Endothelial cell of umbilical vein (primary cell): Measurements from ENCODE around the gene PUDP. TPM values are rescaled to one million over a fixed set of nuclear protein-coding genes. Genes with fewer than 3 reads are reported as not detected.

Source experiments
- BruUV-seq: library from RNA; stranded (reverse); fragments of 400-500 nt; replicated peaks from 2 replicates; lab custom pipeline; 2021; lab: Mats Ljungman, UMichigan
- CTCF ChIA-PET: fragments of 300-600, 350-600 bp; sonication (Branson Sonifier 250); formaldehyde crosslinking; loops from one replicate; lab custom pipeline; 2021; ENCODE audit warnings: antibody characterized with exemption, inconsistent platforms; lab: Charles Lee
- POLR2A ChIA-PET: fragments of 300-600, 350-600 bp; sonication (Branson Sonifier 250); formaldehyde crosslinking; loops from one replicate; lab custom pipeline; 2021; ENCODE audit warnings: antibody characterized with exemption, inconsistent platforms; lab: Charles Lee
- DNase-seq: peaks from one replicate; pipeline ENCODE4 v3.0.0-alpha.2; 2011; ENCODE audit warnings: low read depth, low spot score
- FAIRE-seq: peaks from 2 replicates; lab custom pipeline; 2011; peaks lifted over from hg19 to GRCh38; lab: Jason Lieb, UNC
- H2AFZ ChIP-seq: 2 replicates; pipeline ENCODE4 v1.6.0; 2012; ENCODE audit warnings: low read depth, low read length, control low read depth, inconsistent platforms
- H3K27ac ChIP-seq: 2 replicates; pipeline ENCODE4 v1.5.1; 2011; ENCODE audit warnings: low read depth, mild to moderate bottlenecking, control low read depth, low read length, moderate library complexity; ENCODE audit not compliant: insufficient read depth
- H3K27me3 ChIP-seq, 2 experiments: 2 replicates each; pipeline versions ENCODE4 v1.6.0 to v1.6.1; 2011; ENCODE audit warnings: low read length in 2 of 2, mixed read lengths in 1 of 2; ENCODE audit not compliant: control insufficient read depth in 2 of 2, insufficient read depth in 2 of 2
- H3K36me3 ChIP-seq, 2 experiments: 2 replicates in 1 of 2; 3 replicates in 1 of 2; pipeline ENCODE4 v1.5.1; 2011; ENCODE audit warnings: low read length in 2 of 2, mild to moderate bottlenecking in 1 of 2, moderate library complexity in 1 of 2; ENCODE audit not compliant: control insufficient read depth in 2 of 2, insufficient read depth in 2 of 2; ENCODE audit errors: extremely low read depth in 1 of 2
- H3K4me1 ChIP-seq: 3 replicates; pipeline ENCODE4 v1.5.1; 2011; ENCODE audit warnings: mild to moderate bottlenecking, low read length; ENCODE audit not compliant: control insufficient read depth, insufficient read depth; ENCODE audit errors: extremely low read depth
- H3K4me2 ChIP-seq: 2 replicates; pipeline ENCODE4 v1.6.1; 2011; ENCODE audit warnings: low read length, control low read depth, mixed read lengths; ENCODE audit not compliant: insufficient read depth
- H3K4me3 ChIP-seq, 3 experiments: fragments of 200-600 bp in 1 of 3; sonication (generic), shearing (Covaris generic) in 1 of 3; replicated peaks in 1 of 3; 2 replicates each; pipeline ENCODE4 v1.5.1; 2011 to 2016; ENCODE audit warnings: control low read depth in 3 of 3, low read length in 3 of 3, mild to moderate bottlenecking in 2 of 3, inconsistent platforms in 1 of 3, low read depth in 1 of 3, moderate library complexity in 1 of 3; ENCODE audit not compliant: insufficient read depth in 1 of 3
- H3K79me2 ChIP-seq: 2 replicates; pipeline ENCODE4 v1.6.0; 2012; ENCODE audit warnings: low read length, inconsistent platforms; ENCODE audit not compliant: control insufficient read depth, insufficient read depth
- H3K9ac ChIP-seq: replicated peaks from 2 replicates; pipeline ENCODE3; 2011; ENCODE audit warnings: low read length, control low read depth; ENCODE audit not compliant: insufficient read depth; ENCODE audit errors: extremely low read depth
- H3K9me1 ChIP-seq: replicated peaks from 3 replicates; pipeline ENCODE4 v1.6.0; 2011; ENCODE audit warnings: mild to moderate bottlenecking, low read length; ENCODE audit not compliant: control insufficient read depth, insufficient read depth; ENCODE audit errors: extremely low read depth
- H3K9me3 ChIP-seq: replicated peaks from 2 replicates; pipeline ENCODE4 v1.5.1; 2012; ENCODE audit warnings: low read length, inconsistent platforms; ENCODE audit not compliant: control insufficient read depth, insufficient read depth
- H4K20me1 ChIP-seq: replicated peaks from 2 replicates; pipeline ENCODE3; 2011; ENCODE audit warnings: mild to moderate bottlenecking, low read length; ENCODE audit not compliant: control insufficient read depth, insufficient read depth; ENCODE audit errors: extremely low read depth
- EZH2 ChIP-seq: IDR thresholded peaks from 2 replicates; pipeline ENCODE4 v1.6.1; 2012; ENCODE audit warnings: borderline replicate concordance, low read depth, mild to moderate bottlenecking, moderate library complexity, low read length, inconsistent platforms; ENCODE audit not compliant: severe bottlenecking
- FOS ChIP-seq: IDR thresholded peaks from 2 replicates; pipeline ENCODE4 v1.6.1; 2011; ENCODE audit warnings: mild to moderate bottlenecking, low read length, moderate library complexity, borderline replicate concordance; ENCODE audit not compliant: insufficient read depth
- GATA2 ChIP-seq: IDR thresholded peaks from 2 replicates; pipeline ENCODE4 v1.7.0; 2011; ENCODE audit warnings: low read depth, mild to moderate bottlenecking, moderate library complexity, mixed read lengths, low read length; ENCODE audit not compliant: insufficient read length, insufficient read depth
- JUN ChIP-seq: IDR thresholded peaks from 2 replicates; pipeline ENCODE4 v1.6.1; 2011; ENCODE audit warnings: borderline replicate concordance, low read depth; ENCODE audit not compliant: insufficient read length, insufficient read depth
- MYC ChIP-seq: IDR thresholded peaks from one replicate; pipeline ENCODE4 v1.6.1; 2011; ENCODE audit warnings: mild to moderate bottlenecking, low read depth, low read length
- POLR2A ChIP-seq: IDR thresholded peaks from 2 replicates; pipeline ENCODE4 v1.6.1; 2012; ENCODE audit warnings: low read depth, mild to moderate bottlenecking, control low read depth, low read length
- POLR2AphosphoS5 ChIP-seq: IDR thresholded peaks from 2 replicates; pipeline ENCODE4 v1.6.1; 2012; ENCODE audit warnings: low read depth, mild to moderate bottlenecking, control low read depth, low read length, moderate library complexity; ENCODE audit not compliant: insufficient read depth
- dilution Hi-C: fragments of 300-500 bp; cut with MboI; formaldehyde crosslinking; loops from one replicate; pipeline ENCODE4 v1.15.0; 2019; ENCODE audit warnings: low sequenced_read_pairs; ENCODE audit not compliant: extremely low pct_ligation_motif_present
- intact Hi-C: fragments of 100-400 bp; cut with micrococcal nuclease; formaldehyde crosslinking; loops from one replicate; pipeline ENCODE4 v1.10.0; 2022
- polyA plus RNA-seq, 4 experiments: library from polyadenylated mRNA; depleted of rRNA in 3 of 4; stranded (reverse) in 3 of 4; unstranded in 1 of 4; fragments of >200 nt; gene quantifications; 2 replicates each; pipeline versions ENCODE4 v1.2.1 to v1.2.3, GENCODE V29; 2011 to 2012; ENCODE audit warnings: missing spikeins in 1 of 4
- total RNA-seq: library from RNA; stranded (reverse); gene quantifications from 2 replicates; pipeline ENCODE4 v1.2.3, GENCODE V29; 2021
- TF ChIP-seq, protein P1 (sequence below), 2 donors: IDR thresholded peaks; 1 replicate in 1 of 2; 2 replicates in 1 of 2; pipeline ENCODE4 v1.5.1; 2011; ENCODE audit warnings: low read length in 2 of 2, mild to moderate bottlenecking in 2 of 2, moderate library complexity in 2 of 2, control low read depth in 1 of 2, inconsistent platforms in 1 of 2, low read depth in 1 of 2; ENCODE audit not compliant: insufficient read depth in 1 of 2; ENCODE audit errors: extremely low read depth in 1 of 2
- TF ChIP-seq, protein P2 (sequence below): IDR thresholded peaks from 2 replicates; pipeline ENCODE4 v1.6.1; 2011; ENCODE audit not compliant: insufficient read depth, insufficient read length

The PUDP gene
- total and polyA plus RNA-seq, 2 donors (not counting 3 experiments of a cell fraction or from before 2014, with no cell fraction given) = 17.3 to 22.5 TPM

DNA sequence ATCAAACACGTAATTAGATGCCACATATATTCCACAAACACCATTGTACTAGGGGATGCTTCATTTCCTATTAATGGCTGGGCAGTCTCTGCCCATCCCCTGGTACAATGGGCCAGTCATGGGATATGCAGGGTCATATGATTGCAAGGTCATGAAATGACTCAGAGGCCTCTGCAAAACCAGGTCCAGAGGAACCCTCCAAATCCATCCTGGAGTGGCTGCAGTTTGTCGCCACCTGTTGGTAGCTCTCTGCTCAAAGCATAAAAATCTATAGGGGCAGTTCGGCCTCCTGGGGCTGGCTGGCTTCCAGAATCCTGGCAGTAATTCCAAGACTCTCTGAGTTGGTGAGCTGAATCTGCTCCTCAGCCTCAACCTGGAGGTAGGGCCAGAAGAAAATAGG lies 22.9 kb upstream of the PUDP start:
- Histone ChIP-seq H3K4me3 (no peak overlapping the region), H3K79me2 (no peaks in the 10 kb centered on the region), H3K9ac (no peak overlapping the region), H3K9me1 (no peaks in the 10 kb centered on the region), H3K4me1 (no peaks in the 10 kb centered on the region), H3K27ac (no peak overlapping the region), H2AFZ (no peak overlapping the region), H3K27me3 (no peaks in the 10 kb centered on the region), H3K4me2 (no peak overlapping the region), H3K9me3 (no peaks in the 10 kb centered on the region), H3K36me3 (no peaks in the 10 kb centered on the region), H4K20me1 (no peaks in the 10 kb centered on the region)
- dilution Hi-C loops (no loop called here), intact Hi-C loops (loop anchor here (1.0 kb wide), 1 partner anchor 39 kb away; no protein-coding TSS in a partner anchor)
- ChIA-PET POLR2A (no interaction called here), CTCF (interaction anchor here (0.6 to 0.9 kb wide), 3 partner anchors 11 to 39 kb away, joined by 3 to 4 read pairs (median 3); no protein-coding TSS in a partner anchor)
- BruUV-seq = no TSS peak
- TF ChIP-seq FOS (peak; percentile 57), MYC (no peak)
- TF ChIP-seq, protein P1, sequence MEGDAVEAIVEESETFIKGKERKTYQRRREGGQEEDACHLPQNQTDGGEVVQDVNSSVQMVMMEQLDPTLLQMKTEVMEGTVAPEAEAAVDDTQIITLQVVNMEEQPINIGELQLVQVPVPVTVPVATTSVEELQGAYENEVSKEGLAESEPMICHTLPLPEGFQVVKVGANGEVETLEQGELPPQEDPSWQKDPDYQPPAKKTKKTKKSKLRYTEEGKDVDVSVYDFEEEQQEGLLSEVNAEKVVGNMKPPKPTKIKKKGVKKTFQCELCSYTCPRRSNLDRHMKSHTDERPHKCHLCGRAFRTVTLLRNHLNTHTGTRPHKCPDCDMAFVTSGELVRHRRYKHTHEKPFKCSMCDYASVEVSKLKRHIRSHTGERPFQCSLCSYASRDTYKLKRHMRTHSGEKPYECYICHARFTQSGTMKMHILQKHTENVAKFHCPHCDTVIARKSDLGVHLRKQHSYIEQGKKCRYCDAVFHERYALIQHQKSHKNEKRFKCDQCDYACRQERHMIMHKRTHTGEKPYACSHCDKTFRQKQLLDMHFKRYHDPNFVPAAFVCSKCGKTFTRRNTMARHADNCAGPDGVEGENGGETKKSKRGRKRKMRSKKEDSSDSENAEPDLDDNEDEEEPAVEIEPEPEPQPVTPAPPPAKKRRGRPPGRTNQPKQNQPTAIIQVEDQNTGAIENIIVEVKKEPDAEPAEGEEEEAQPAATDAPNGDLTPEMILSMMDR (IDR thresholded peaks at IDR 0.05; ENCODE audit: extremely low read depth in 1 of 2, insufficient read depth in 1 of 2, low read depth in 1 of 2, low read length in 2 of 2) = peak; percentile 22 to 37
- FAIRE-seq (peak; percentile 26), DNase-seq (peak; percentile 10)

DNA sequence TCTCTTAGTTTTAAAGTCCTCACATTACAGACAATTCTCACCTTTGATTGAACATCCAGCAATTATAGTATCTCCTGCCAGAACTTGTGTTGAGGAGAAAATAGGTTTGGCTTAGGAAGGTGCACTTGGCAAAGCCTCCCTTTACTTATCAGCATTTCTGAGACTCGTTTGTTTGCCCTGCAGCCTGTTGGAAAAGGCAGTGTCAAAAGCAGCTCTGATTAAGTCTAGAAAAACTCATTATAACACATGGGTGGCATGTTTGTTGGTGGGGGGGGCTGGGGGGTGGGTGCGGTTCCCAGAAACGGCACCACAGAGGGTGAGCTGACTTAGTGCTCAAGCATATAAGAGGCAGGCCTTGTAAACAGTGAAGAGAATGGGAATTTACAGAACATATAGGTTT lies 21.7 kb upstream of the PUDP start:
- TF ChIP-seq, protein P1 (IDR thresholded peaks at IDR 0.05; ENCODE audit: extremely low read depth in 1 of 2, insufficient read depth in 1 of 2, low read depth in 1 of 2, low read length in 2 of 2) = no peak
- no peak for TF ChIP-seq JUN
- TF ChIP-seq FOS = no peak
- no peak for TF ChIP-seq POLR2AphosphoS5
- no peak for TF ChIP-seq MYC
- TF ChIP-seq GATA2 = no peak
- TF ChIP-seq EZH2 = no peak
- TF ChIP-seq, protein P2, sequence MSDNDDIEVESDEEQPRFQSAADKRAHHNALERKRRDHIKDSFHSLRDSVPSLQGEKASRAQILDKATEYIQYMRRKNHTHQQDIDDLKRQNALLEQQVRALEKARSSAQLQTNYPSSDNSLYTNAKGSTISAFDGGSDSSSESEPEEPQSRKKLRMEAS = no peak
- TF ChIP-seq POLR2A = no peak
- Histone ChIP-seq H3K9me3 (no peaks in the 10 kb centered on the region), H3K4me3 (no peak overlapping the region), H3K79me2 (no peaks in the 10 kb centered on the region), H3K4me1 (no peaks in the 10 kb centered on the region), H4K20me1 (no peaks in the 10 kb centered on the region), H3K9me1 (no peaks in the 10 kb centered on the region), H3K27ac (no peak overlapping the region), H3K4me2 (no peak overlapping the region), H3K9ac (no peak overlapping the region), H3K27me3 (no peaks in the 10 kb centered on the region), H3K36me3 (no peaks in the 10 kb centered on the region), H2AFZ (no peak overlapping the region)
- intact Hi-C loops (no loop called here), dilution Hi-C loops (no loop called here)
- ChIA-PET CTCF (no interaction called here), POLR2A (no interaction called here)
- DNase-seq (no peak), FAIRE-seq (no peak)
- BruUV-seq = no TSS peak
